ENCODE measurements around the gene ZNF473. TPM values are rescaled to one million over a fixed set of nuclear protein-coding genes. Genes with fewer than 3 reads are reported as not detected.

The ZNF473 gene
- total and polyA plus RNA-seq, 2 experiments from 2014 or later = 3.3 to 18.9 TPM

GRCh38 chr19:50007947-50008346 lies 17.9 kb upstream of the ZNF473 start:
- Mint-ChIP-seq H3K4me1 (no peaks in the 10 kb centered on the region), H3K4me3 (no peak overlapping the region; the same call in 2 of the 3 replicates), H3K9me3 (peaks cover 2% of the 10 kb centered on the region; the same call in 2 of the 3 replicates), H3K36me3 (ENCODE audit: low read depth) (peaks cover 5% of the 10 kb centered on the region), H3K27me3 (ENCODE audit: insufficient read depth, low read depth, poor library complexity) (peaks cover 6% of the 10 kb centered on the region), H3K27ac (no peak overlapping the region)
- no peak for ATAC-seq
- Histone ChIP-seq H2AFZ (no peak overlapping the region), H3K9me2 (ENCODE audit: insufficient read depth) (no peaks in the 10 kb centered on the region), H3K4me3 (no peak overlapping the region), H3K4me1 (ENCODE audit: insufficient read depth) (no peaks in the 10 kb centered on the region), H3K36me3 (ENCODE audit: insufficient read depth) (no peaks in the 10 kb centered on the region), H4K20me1 (replicated peaks; ENCODE audit: insufficient read depth) (peaks cover 8% of the 10 kb centered on the region; the same call in 1 of the 2 replicates), H3K27ac (ENCODE audit: low read depth) (no peak overlapping the region), H3K27me3 (ENCODE audit: insufficient read depth) (no peaks in the 10 kb centered on the region), H3K4me2 (no peak overlapping the region), H3F3A (replicated peaks; ENCODE audit: low read depth) (no peaks in the 10 kb centered on the region), H3K79me2 (replicated peaks; ENCODE audit: insufficient read depth) (no peaks in the 10 kb centered on the region)
- no peak for DNase-seq (ENCODE audit: low spot score)
- TF ChIP-seq CTCF (conservative IDR thresholded peaks at IDR 0.05; ENCODE audit: low read depth in 2 of 2) (no peak), ETS1 (IDR thresholded peaks at IDR 0.05) (no peak), JUNB (IDR thresholded peaks at IDR 0.05; ENCODE audit: unreplicated experiment) (no peak), EZH2 (IDR thresholded peaks at IDR 0.05; ENCODE audit: low read depth, unreplicated experiment) (no peak), REST (IDR thresholded peaks at IDR 0.05; ENCODE audit: unreplicated experiment) (no peak), EZH2phosphoT487 (IDR thresholded peaks at IDR 0.05; ENCODE audit: unreplicated experiment) (no peak), CREB1 (CRISPR knock-in tag; IDR thresholded peaks at IDR 0.05; ENCODE audit: low read depth) (no peak), STAT1 (IDR thresholded peaks at IDR 0.05; ENCODE audit: unreplicated experiment) (no peak), ZNF114 (CRISPR knock-in tag; IDR thresholded peaks at IDR 0.05) (no peak), POLR2AphosphoS5 (IDR thresholded peaks at IDR 0.05; ENCODE audit: low read depth) (no peak), ZNF462 (CRISPR knock-in tag; IDR thresholded peaks at IDR 0.05) (no peak), ZNF331 (CRISPR knock-in tag; IDR thresholded peaks at IDR 0.05; ENCODE audit: low read depth) (no peak), NANOG (IDR thresholded peaks at IDR 0.05; ENCODE audit: borderline replicate concordance) (no peak)
